ENCODE results near the gene ARSD.
"Not testable (repeated sequence)": the region's sequence is repeated elsewhere in the genome, so short reads cannot be mapped to it uniquely, and the experiment has no call there.

Gene ARSD

DNA sequence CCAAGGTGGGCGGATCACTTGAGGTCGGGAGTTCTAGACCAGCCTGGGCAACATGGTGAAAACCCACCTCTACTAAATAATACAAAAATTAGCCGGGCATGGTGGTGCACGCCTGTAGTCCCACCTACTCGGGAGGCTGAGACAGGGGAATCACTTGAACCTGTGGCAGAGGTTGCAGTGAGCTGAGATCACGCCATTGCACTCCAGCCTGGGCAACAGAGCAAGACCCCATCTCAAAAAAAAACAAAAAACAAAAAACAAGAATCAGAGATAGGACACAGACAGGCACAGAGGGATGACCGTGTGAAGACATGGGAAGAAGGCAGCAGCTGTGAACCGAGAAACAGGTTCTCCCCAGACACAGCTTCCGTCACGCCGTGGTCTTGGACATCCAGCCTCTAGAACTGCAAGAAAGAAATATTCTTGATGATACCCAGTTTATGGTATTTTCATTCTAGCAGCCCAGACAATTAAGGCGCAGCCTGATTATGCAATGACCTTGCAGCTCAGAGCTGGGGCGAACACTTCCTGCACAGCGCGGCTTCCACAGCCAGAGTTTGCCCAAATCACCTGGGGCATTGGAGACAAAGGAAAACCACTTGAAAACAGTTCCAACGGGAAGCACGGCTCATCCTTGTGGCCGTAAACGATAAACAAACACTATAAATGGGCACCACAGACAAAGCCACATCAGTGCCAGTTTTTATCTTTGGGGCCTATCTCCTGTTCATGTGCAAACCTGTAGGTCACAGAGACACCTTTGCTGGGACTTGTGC lies 4.2 kb upstream of the ARSD start:
- no peak for DNase-seq

DNA sequence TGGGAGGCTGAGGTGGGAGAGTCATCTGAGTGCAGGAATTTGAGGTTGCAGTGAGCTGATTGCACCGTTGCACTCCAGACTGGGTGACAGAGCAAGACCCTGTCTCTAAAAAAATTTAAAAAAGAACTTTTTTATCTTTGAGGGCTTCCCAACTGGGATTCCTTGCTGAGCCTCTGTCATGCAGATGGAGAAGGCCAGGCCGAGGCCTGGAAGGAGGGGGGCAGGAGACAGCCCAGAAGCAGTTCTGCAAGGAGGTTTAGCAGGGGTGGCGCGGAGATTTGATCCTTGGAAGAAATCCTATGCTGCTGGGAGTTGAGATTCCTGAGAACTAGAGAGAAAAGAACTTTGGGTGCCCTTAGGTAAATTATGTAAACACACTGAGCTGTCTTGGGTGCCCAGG lies 2.5 kb upstream of the ARSD start:
- no peak for DNase-seq

DNA sequence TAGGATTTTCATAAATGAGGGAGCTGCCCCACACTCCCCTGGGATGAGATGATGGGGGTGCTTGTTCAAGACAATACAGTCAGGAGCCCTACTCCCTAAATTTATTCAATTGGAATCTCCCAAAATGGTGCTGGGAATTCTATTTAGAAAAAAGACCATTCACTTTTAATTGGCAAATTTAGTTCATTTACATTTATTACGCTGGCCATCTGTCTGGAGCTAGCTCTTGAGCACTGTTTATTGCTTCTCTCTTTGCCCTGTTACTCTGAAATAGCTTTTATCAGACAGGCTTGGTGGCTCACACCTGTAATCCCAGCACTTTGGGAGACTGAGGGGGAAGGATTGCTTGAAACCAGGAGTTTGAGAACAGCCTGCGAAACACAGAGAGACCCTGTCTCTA lies 2.0 kb upstream of the ARSD start:
- DNase-seq, result no peak

DNA sequence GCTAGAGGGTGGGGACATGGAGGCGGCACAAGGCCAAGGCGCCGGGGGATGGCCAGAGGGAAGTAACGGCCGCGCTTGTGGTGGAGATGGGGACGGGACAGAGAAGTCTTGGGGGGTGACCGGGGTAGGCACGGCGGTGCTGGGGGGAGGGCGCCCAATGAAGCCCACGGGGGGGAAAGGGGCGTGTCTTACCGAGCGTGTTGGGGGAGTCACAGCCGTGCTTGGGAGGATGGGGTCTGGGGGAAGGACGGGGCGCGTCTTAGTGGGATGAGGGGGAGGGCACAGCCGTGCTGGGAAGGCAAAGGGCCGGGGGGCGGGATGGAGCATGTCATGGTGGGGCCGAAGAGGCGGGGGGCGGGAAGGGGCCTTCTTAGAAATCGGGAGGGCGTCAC lies 952 bp downstream of the ARSD start:
- no peak for DNase-seq

DNA sequence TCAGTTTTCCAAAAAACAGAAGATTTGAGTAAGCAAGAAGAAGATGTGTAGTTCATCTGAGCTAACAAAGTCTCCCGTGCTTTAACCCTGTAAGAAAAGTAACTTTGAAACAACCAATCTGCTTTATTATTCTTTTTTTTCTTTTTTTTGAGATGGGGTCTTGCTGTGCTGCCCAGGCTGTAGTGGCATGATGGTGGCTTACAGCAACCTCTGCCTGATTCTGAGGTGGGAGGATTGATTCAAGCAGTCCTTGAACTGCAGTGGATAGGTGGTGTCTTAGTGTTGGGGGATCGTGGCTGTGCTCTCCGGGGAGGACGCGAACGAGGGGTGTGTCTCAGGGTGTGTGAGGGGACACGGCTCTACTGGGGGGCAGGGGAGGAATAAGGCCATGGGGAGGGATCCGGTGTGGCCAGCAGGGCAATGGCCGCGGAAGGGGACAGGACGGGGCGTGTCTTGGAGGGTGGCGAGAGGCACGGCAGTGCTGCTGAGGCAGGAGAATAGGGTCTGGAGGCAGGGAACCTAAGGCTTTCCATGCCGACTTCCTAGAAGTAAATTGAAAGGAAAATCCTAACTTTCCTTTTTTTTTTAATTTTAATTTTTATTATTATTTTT lies 2.4 kb downstream of the ARSD start:
- DNase-seq, result no peak

DNA sequence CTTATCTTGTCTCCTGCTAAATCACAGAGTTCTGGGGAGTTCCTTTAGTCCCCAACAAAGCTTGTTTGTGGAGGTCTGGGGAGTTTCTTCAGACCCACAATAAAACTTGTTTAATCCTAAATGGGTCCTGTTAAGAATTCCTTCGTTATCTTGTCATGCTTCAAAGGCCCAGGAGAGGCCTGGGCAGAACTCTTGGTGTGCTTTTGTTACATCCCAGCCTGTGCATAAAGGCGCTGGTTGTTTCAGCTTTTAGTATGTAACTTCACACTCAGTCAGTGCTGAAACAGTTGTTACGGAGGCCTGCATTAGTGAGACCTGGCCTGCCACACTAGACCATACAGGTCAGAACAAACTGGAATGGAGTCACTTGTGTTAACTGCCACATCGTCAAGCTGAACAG lies 2.9 kb downstream of the ARSD start:
- not testable (repeated sequence) for DNase-seq

DNA sequence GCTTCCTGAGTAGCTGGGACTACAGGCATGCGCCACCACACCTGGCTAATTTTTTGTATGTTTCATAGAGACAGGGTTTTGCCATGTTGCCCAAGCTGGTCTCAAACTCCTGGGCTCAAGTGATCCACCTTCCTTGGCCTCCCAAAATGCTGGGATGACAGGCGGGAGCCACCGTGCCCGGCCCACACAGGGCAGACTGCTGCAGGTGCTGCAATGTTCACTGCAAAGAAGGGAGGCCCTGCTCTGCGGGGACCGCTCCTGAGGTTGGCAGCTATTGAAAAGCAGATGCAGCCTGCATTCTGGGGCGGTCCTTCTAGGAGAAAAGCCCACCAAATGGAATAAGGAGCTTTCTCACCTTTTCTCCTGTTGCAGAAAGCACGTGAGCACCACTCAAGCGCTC lies 5.0 kb downstream of the ARSD start:
- no peak for DNase-seq

DNA sequence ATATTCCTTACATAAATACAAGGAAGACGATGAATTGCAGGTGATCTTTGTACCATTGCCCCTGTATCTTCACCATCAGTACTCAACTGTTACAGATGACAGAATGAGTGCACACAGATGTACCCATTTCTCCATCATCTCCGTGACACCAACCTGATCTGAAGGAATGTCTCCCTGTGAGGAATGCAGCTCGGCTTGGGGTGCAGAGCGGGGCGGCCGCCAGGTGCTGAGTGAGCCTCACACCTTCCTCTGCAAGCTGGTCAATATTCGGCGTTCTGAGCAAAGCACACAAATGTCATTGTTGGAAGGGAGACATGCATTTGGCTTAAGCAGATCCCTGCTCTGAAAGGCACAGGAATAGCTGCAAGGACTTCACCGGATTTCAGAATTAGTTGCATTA lies 7.4 kb downstream of the ARSD start:
- no peak for DNase-seq

DNA sequence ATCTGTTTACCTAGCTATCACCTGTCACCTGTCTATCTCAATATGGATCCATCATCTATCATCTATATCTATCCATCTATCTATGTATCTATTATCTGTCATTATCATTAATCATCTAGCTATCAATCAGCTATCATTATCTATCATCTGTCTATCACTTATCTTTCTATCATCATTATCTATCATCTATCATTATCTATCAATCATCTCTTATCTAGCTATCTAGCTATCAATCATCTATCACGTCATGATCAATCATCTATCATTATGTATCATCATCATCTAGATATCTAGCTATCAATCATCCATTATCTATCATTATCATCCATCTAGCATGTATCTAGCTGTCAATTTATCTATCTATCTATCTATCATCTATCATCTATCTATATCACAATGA lies 7.9 kb downstream of the ARSD start:
- no peak for DNase-seq

DNA sequence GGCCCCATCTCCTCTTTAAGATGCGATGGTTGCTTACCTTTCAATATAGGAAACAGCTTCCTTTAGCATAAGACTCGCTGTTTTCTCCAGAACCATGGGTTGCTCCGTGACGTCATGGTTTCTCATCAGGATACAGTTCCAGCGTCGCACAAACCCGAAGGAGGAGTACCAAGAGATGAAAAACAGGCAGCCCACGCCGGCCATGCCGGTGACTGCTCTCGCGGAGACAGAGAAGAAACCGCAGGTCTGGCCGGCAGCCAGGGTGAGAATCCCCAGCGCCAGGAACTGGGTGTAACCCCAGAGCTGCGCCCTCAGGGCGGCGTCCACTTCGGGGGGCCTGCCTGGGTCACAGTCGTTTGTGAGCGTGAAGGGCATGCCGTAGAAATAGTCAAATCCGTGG lies 11.4 kb downstream of the ARSD start:
- DNase-seq, result no peak

DNA sequence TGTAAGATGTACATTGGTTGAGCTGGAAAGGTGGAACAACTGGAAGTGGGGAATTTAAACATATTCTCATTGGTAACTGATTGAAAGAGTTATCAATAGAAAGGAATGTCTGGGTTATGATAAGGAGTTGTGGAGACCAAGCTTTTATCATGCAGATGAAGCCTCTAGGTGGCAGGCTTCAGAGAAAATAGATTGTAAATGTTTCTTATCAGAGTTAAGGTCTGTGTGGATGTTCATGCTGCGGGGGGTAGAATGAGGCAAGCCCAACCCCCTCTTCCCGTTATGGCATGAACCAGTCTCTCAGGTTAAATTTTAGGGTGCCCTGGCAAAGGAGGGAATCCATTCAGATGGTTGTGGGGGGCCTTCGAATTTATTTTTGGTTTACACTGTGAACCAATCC lies 16.0 kb downstream of the ARSD start:
- no peak for DNase-seq

DNA sequence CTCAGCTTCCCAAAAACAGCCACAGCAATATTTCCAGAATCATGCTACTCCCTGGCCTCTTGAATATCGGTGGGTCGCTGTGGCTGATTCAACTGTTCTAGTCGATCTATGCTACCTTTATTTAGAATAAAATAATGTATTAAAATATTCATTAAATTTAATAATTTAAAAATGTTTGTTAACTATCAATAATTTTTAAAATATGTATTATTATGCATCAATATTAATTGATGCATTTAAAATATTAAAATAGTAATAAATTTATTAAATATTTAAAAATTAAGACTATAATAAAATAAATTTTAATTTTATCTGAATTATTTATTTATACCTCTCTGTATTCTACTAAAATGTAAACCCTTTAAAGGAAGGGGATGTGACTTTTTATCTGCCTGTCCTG lies 19.0 kb downstream of the ARSD start:
- DNase-seq, result no peak

DNA sequence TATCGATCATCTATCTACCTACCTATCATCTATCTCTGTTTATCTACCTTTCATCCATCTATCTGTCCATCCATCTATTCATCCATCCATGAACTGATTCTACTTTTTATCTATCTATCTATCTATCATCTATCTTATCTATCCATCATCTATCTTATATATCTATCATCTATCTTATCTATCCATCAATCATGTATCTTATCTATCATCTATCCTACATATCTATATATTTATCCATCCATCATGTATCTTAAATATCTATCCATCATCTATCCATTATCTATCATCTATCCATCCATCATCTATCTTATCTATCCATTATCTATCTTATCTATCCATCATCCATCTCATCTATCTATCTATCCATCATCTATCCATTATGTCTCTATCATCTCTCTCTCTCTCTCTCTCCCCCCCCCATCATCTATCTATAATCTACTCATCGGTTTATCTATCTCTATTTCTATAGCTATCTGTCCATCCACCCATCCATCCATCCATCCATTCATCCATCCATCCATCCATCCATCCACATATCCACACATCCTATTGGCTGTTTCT lies 20.9 kb downstream of the ARSD start:
- DNase-seq, result no peak

DNA sequence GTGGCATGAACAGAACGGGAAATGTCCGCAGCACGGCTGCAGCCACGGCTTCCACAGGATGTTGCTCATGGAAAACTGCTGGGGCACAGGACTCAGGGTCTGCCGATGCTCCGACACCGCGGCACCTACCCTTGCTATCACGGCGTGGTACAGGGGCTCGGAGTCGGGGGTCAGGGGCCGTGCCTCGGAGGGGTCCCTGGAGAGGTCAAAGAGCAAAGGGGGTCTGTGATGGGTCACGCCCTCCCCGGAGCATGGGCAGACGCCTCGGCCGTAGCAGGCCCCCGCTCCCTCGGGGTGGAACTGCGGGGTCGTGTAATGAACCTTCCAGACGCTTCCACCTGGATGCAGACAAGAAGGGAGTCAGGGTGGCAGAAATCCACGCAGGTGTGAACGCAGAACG lies 21.8 kb downstream of the ARSD start:
- DNase-seq, result no peak

DNA sequence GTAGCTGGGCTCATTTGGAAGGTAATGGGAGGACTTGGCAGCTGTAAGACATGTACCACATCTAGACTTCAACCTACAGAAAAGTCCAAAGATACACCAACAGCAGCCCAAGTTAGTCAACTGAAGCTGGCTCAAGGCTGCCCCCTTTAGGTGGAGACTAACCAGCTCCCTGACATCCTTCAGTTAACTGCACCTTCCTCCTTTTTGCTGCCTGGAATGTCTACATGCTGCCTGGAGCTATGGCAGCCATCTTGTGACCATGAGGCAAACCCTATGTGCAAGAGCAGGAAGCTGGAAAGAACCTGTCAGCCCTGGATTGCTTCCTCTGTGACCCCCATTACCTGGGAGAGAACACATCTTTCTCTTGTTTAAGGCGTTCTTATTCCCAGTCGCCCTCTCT lies 25.8 kb downstream of the ARSD start:
- no peak for DNase-seq

DNA sequence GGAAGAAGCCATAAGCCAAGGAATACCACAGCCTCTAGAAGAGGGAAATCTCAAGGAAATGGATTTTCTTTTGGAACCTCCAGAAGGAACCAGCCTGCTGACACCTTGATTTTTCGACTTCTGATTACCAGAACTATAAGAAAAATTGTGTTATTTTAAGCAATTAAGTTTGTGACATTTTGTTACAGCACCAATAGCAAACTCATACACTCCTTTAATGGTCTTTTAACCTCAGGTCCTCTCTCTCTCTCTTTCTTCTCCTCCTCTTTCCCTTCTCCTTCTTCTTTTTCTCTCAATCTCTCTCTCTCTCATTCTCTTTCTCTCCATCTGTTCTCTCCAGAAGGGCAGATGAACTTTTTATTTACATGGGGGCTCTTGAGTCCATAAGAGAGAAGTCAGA lies 26.3 kb downstream of the ARSD start:
- DNase-seq, result no peak

DNA sequence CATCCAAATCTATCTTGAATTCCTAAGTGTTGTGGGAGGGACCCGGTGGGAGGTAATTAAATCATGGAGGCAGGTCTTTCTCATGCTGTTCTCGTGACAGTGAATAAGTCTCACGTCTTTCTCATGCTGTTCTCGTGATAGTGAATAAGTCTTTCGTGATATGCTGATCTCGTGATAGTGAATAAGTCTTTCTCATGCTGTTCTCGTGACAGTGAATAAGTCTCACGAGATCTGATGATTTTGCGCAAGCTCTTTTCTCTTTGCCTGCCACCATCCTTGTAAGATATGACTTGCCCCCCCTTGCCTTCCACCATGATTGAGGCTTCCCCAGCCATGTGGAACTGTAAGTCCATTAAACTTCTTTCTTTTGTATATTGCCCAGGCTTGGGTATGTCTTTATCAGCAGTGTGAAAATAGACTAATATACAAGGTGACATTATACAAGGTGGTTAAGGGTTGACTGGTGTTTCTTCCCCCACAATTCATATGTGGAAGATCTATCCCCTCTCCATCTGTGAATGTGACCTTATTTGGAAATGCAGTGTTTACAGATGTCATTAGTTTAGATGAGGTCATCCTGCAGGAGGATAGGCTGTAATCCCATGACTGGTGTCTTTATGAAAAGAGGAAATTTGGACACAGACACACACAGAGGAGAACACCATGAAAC lies 27.6 kb downstream of the ARSD start:
- DNase-seq, result no peak

DNA sequence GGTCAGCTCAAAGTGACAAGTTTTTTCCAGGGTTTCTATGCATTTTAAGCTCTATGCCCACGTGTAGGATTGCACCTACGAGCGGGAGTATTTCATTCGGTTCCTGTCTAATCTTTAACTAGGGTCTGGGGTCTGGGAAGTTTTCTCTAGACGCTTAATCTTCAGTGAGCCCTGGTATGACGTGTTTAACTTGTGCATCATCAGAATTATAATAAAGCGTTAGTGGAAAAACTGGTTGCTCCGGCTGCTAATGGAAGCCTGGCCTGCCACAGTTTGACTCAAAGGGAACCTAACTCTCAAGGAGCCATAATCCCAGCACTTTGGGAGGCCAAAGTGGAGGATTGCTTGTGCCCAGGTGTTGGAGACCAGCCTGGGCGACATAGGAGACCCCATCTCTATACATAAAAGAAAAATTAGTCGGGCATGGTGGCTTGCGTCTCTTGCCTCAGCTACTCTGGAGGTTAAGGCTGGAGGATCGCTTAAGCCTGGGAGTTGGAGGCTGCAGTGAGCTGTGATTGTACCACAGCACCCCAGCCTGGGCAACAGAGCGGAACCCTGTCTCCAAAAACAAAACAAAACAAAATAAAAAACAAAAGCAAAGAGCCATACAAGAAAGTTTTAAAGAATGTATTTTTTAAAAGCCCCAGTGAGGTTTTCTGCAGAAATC lies 30.2 kb downstream of the ARSD start:
- DNase-seq, result no peak

DNA sequence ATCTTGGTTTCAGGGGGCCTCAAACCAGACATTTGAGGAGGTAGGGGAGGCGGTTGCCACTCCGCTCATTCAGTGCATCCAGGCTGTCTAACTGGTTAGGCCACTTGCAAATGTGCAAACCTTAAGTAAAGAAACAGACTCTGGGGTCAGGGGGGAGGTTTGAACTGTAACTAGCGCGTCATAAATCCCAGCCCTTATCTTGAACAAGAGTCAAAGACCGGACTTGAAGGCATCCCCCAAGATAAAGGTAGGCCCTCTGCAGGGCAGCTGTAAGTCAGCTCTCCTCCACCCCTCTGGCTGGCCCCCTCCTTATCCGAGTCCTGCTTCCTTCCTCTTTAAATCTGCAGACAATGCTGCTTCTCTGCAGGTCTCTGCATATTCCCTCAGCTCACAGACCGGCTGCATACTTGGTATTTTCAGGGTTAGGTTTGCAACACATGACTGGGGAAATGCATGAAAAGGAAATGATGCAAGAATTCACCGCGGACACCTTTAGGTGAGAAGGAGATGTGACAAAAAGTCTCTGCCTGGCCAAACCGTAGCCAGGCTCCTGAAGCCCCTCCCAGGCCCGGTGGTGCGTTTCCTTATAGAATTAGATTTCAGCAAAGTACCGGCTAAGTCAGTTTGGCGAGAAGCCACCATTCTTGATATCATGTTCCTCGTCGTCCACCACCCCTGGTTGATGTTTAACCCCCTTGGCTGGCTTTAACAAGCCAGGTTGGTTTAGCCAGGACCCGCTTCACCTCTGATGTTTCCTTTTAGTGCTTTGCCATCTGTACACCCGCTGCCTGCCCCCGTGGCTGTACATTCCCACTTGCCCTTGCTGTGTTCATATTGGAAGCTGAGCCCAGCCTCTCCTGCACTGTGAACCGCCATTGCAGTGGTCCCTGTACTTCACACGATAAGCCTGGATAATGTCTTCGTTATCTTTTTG lies 31.2 kb downstream of the ARSD start:
- DNase-seq, result not testable (repeated sequence)

DNA sequence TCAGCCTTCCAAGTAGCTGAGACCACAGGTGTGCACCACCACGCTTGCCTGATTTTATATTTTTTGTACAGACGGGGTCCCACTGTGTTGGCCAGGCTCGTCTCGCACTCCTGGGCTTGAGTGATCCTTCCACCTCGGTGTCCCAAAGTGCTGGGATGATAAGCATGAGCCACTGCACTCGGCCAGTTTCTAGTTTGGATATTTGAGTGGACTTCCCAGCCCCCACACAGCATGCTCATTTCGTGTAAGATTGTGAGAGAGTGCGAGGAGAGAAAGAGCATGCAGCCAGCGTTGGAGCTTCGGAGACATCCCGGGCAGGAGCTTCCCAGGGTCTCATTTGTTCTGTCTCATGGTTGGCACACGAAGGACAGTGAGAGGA lies 31.8 kb downstream of the ARSD start:
- DNase-seq, result no peak

DNA sequence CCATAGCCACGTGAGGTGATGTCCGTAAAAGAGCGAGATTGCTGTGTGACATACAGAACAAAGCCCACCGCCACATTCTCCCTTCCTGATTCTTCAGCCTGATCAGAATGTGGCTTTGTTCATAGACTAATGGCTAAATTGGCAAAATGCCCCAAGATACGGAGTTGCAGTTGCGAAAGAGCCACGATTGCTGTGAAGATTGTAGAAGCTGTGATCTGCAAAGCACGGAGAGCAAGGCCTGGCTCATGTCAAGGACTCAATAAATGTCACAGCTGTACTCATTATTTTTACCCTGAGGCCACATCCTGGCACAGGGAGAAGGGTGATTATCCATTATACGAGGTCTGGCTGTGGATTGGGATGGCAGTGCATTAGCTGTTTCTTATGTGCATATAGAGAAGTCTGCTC lies 34.2 kb downstream of the ARSD start:
- no peak for DNase-seq

DNA sequence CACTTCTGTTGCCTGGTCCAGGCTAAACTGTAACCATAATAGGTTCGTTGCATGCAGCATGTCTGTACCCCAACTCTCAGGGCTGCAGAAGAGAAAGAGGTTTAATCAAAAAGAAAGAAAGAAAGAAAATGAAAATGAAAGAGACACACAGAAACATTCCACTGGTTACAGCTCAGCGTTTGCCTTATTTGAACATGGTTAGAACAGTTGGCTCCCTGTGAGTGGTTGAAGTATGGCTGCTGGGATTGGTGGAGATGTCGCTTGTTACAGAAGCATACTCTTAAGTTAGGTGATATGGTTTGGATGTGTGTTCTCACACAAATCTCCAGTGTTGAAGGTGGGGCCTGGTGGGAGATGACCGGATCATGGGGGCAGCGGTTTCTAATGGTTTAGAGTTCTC lies 36.3 kb downstream of the ARSD start:
- DNase-seq, result no peak

Measured in KG1 (cell line).